ENCODE data around the gene MEGF11.
"Not testable (repeated sequence)": the region's sequence is repeated elsewhere in the genome, so short reads cannot be mapped to it uniquely, and the experiment has no call there.

The MEGF11 gene

DNA sequence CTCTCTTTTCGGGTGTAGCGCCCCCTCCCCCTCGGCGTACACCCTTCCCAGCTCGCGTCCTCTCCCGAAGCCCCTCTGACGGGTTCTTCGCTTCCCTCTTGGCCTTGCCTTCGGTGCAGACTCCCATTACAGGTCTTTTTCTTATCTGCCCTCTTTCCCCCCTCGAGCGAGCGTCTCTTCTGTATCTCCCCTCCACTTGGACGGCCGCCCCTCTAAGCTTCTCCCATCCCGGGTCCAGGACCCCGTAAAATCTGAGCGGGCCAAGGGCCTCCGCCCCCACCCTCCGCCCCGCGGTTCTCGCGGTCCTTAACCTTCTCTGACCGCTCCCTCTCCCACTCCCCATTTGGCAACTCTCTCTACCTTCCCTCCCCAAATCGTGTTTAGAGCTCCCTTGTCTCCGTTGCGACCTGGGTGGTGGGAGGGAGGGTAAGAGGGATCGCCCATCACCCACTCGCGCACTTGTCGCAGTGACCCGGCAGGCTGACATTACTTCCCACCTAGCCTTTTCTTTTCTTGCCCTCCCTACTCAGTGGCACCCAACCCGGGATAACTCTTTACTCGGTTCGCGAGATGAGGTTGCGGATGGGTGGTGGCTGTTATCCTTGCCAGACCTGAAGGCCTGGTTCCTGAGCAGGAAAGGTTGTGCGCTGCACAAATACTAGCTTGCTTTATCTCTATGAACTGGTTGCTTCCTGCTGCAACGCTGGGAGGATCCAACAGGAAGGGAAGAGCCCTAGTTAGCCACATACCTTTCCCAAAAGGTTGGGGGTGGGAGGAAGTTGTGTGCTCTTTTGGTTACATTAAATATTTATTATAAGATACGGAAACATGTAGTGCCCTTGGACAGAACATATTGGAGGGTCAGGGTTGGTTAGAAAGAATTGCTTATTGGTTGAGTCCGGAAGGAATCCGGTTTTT, 383.3 kb downstream of the MEGF11 start:
- Histone ChIP-seq H3K4me1 (ENCODE audit: control insufficient read depth in 1 of 2, insufficient read depth in 2 of 2, low read length in 2 of 2) (peaks cover 6 to 9% of the 10 kb centered on the region in 2 donors), H3K9ac (ENCODE audit: low read depth in 1 of 2, low read length in 2 of 2) (peak overlapping the region; percentile 99 to 100), H3K27me3 (ENCODE audit: control insufficient read depth in 1 of 2, insufficient read depth in 2 of 2, low read length in 2 of 2) (no peaks in the 10 kb centered on the region), H3K4me3 (ENCODE audit: low read depth in 1 of 2, low read length in 2 of 2) (peak overlapping the region; percentile 99 to 100), H3K36me3 (ENCODE audit: control insufficient read depth in 1 of 2, insufficient read depth in 2 of 2, low read length in 2 of 2) (peaks cover 0 to 7% of the 10 kb centered on the region in 2 donors), H3K27ac (ENCODE audit: low read depth, low read length) (peak overlapping the region; percentile 96), H3K9me3 (ENCODE audit: control insufficient read depth in 1 of 2, low read length in 2 of 2) (no peaks in the 10 kb centered on the region)

GRCh38 chr15:65869126-65869953, 384.2 kb downstream of the MEGF11 start, which contains the start of gene RAB11A:
RAB11A (plus strand) TSS chr15:65869491; CDS start chr15:65869586, 95 bp downstream.
- H3K9me3 ChIP-seq (ENCODE audit: control insufficient read depth in 1 of 2, low read length in 2 of 2) = no peaks in the 10 kb centered on the region
- H3K27me3 ChIP-seq (ENCODE audit: control insufficient read depth in 1 of 2, insufficient read depth in 2 of 2, low read length in 2 of 2) = no peaks in the 10 kb centered on the region
- H3K9ac ChIP-seq (ENCODE audit: low read depth in 1 of 2, low read length in 2 of 2) = peak within 1 kb of the TSS; percentile 99 to 100
- H3K4me3 ChIP-seq (ENCODE audit: low read depth in 1 of 2, low read length in 2 of 2) = peak within 1 kb of the TSS; percentile 99 to 100
- peaks cover 6 to 9% of the 10 kb centered on the region in 2 donors for H3K4me1 ChIP-seq (ENCODE audit: control insufficient read depth in 1 of 2, insufficient read depth in 2 of 2, low read length in 2 of 2)
- peak within 1 kb of the TSS; percentile 96 for H3K27ac ChIP-seq (ENCODE audit: low read depth, low read length)
- no peaks in the 10 kb centered on the region for H3K36me3 ChIP-seq (ENCODE audit: control insufficient read depth in 1 of 2, insufficient read depth in 2 of 2, low read length in 2 of 2)

DNA sequence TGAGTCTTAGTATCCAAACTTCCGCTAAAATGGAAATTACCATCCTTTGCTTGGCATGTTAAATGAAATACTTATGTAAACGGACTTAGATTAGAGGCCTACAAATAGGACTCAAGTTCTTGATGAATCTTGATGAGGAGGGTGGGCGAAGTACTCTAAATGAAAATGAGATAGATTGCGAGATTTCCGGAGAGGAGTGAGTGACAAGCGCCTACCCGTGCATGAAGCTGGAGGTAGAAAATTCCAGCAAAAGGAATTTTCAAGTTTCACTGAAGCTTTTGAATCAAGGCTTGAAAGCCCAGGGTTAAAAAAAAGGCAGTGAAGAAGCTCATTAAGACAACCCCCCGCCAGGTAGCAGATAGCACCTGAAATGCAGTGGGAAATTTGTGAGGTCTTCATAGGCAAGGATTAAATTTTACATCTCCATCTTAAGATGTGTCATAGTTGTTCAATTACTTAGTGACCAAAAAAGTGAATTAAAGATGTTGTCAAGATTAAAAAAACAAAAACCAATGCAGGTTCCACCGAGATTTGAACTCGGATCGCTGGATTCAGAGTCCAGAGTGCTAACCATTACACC, 384.9 kb downstream of the MEGF11 start:
- Histone ChIP-seq H3K4me3 (ENCODE audit: low read depth in 1 of 2, low read length in 2 of 2) (peak overlapping the region; percentile 99 to 100), H3K4me1 (ENCODE audit: control insufficient read depth in 1 of 2, insufficient read depth in 2 of 2, low read length in 2 of 2) (peaks cover 6 to 9% of the 10 kb centered on the region in 2 donors), H3K9me3 (ENCODE audit: control insufficient read depth in 1 of 2, low read length in 2 of 2) (no peaks in the 10 kb centered on the region), H3K27ac (ENCODE audit: low read depth, low read length) (no peak overlapping the region), H3K9ac (ENCODE audit: low read depth in 1 of 2, low read length in 2 of 2) (peak overlapping the region; percentile 99 to 100), H3K27me3 (ENCODE audit: control insufficient read depth in 1 of 2, insufficient read depth in 2 of 2, low read length in 2 of 2) (no peaks in the 10 kb centered on the region), H3K36me3 (ENCODE audit: control insufficient read depth in 1 of 2, insufficient read depth in 2 of 2, low read length in 2 of 2) (no peaks in the 10 kb centered on the region)

GRCh38 chr15:65867933-65868332, 385.6 kb downstream of the MEGF11 start:
- H3K4me3 ChIP-seq (ENCODE audit: low read depth in 1 of 2, low read length in 2 of 2); H3K27ac ChIP-seq (ENCODE audit: low read depth, low read length); H3K27me3 ChIP-seq (ENCODE audit: control insufficient read depth in 1 of 2, insufficient read depth in 2 of 2, low read length in 2 of 2); H3K4me1 ChIP-seq (ENCODE audit: control insufficient read depth in 1 of 2, insufficient read depth in 2 of 2, low read length in 2 of 2); H3K36me3 ChIP-seq (ENCODE audit: control insufficient read depth in 1 of 2, insufficient read depth in 2 of 2, low read length in 2 of 2); H3K9me3 ChIP-seq (ENCODE audit: control insufficient read depth in 1 of 2, low read length in 2 of 2); H3K9ac ChIP-seq (ENCODE audit: low read depth in 1 of 2, low read length in 2 of 2): not testable (repeated sequence)

- H3K9ac ChIP-seq (ENCODE audit: low read depth in 1 of 2, low read length in 2 of 2) = no peak overlapping the region
- peaks cover 6 to 9% of the 10 kb centered on the region in 2 donors for H3K4me1 ChIP-seq (ENCODE audit: control insufficient read depth in 1 of 2, insufficient read depth in 2 of 2, low read length in 2 of 2)
- no peaks in the 10 kb centered on the region for H3K9me3 ChIP-seq (ENCODE audit: control insufficient read depth in 1 of 2, low read length in 2 of 2)
- no peaks in the 10 kb centered on the region for H3K36me3 ChIP-seq (ENCODE audit: control insufficient read depth in 1 of 2, insufficient read depth in 2 of 2, low read length in 2 of 2)
- H3K4me3 ChIP-seq (ENCODE audit: low read depth in 1 of 2, low read length in 2 of 2) = no peak overlapping the region
- no peaks in the 10 kb centered on the region for H3K27me3 ChIP-seq (ENCODE audit: control insufficient read depth in 1 of 2, insufficient read depth in 2 of 2, low read length in 2 of 2)
- H3K27ac ChIP-seq (ENCODE audit: low read depth, low read length) = no peak overlapping the region
Observed at GRCh38 chr15:65867244-65867643, 386.3 kb downstream of the MEGF11 start.

- no peak overlapping the region for H3K27ac ChIP-seq (ENCODE audit: low read depth, low read length)
- no peaks in the 10 kb centered on the region for H3K36me3 ChIP-seq (ENCODE audit: control insufficient read depth in 1 of 2, insufficient read depth in 2 of 2, low read length in 2 of 2)
Observed at GRCh38 chr15:65863106-65863505, 390.4 kb downstream of the MEGF11 start.

GRCh38 chr15:65862682-65863081, 390.9 kb downstream of the MEGF11 start:
- Histone ChIP-seq H3K27me3 (ENCODE audit: control insufficient read depth in 1 of 2, insufficient read depth in 2 of 2, low read length in 2 of 2) (no peaks in the 10 kb centered on the region), H3K36me3 (ENCODE audit: control insufficient read depth in 1 of 2, insufficient read depth in 2 of 2, low read length in 2 of 2) (no peaks in the 10 kb centered on the region), H3K9me3 (ENCODE audit: control insufficient read depth in 1 of 2, low read length in 2 of 2) (no peaks in the 10 kb centered on the region), H3K9ac (ENCODE audit: low read depth in 1 of 2, low read length in 2 of 2) (no peak overlapping the region), H3K4me1 (ENCODE audit: control insufficient read depth in 1 of 2, insufficient read depth in 2 of 2, low read length in 2 of 2) (no peaks in the 10 kb centered on the region), H3K4me3 (ENCODE audit: low read depth in 1 of 2, low read length in 2 of 2) (no peak overlapping the region), H3K27ac (ENCODE audit: low read depth, low read length) (no peak overlapping the region)

More at GRCh38 chr15:65863106-65863505, 390.4 kb downstream of the MEGF11 start:
- no peaks in the 10 kb centered on the region for H3K9me3 ChIP-seq (ENCODE audit: control insufficient read depth in 1 of 2, low read length in 2 of 2)
- H3K4me3 ChIP-seq (ENCODE audit: low read depth in 1 of 2, low read length in 2 of 2) = no peak overlapping the region
- no peaks in the 10 kb centered on the region for H3K27me3 ChIP-seq (ENCODE audit: control insufficient read depth in 1 of 2, insufficient read depth in 2 of 2, low read length in 2 of 2)
- H3K9ac ChIP-seq (ENCODE audit: low read depth in 1 of 2, low read length in 2 of 2) = no peak overlapping the region
- no peaks in the 10 kb centered on the region for H3K4me1 ChIP-seq (ENCODE audit: control insufficient read depth in 1 of 2, insufficient read depth in 2 of 2, low read length in 2 of 2)

DNA sequence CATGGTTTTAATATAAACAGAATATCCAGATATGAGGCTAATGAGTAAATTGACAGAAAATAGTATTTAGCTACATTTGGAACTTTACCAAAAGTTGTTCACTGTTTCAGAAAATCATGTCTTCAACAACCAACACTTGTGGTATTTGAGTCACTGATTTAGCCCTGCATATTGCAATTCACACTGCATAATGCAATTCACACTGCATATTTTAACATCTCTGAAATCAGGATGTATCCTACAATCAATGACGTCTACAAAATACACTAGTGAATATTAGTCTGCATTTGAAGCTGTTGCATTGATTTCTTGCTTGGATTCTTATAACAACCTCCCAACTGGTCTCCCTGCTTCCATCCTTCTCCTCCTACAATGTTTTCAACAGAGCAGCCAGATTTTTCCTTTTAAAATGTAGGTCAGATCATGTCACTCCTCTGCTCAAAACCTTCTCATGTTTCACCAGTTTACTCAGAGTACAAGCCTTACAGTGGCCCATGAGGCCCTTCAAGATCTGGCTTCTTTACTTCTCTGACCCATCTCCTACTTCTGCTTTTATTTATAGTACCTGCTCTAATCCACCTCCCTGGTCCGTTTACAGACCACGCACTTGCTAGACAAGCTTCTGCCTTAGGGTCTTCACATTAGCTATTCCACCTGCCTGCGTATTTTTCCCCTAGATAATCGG, 395.7 kb downstream of the MEGF11 start:
- Histone ChIP-seq H3K27me3 (ENCODE audit: control insufficient read depth in 1 of 2, insufficient read depth in 2 of 2, low read length in 2 of 2) (no peaks in the 10 kb centered on the region), H3K27ac (ENCODE audit: low read depth, low read length) (no peak overlapping the region), H3K36me3 (ENCODE audit: control insufficient read depth in 1 of 2, insufficient read depth in 2 of 2, low read length in 2 of 2) (no peaks in the 10 kb centered on the region)

DNA sequence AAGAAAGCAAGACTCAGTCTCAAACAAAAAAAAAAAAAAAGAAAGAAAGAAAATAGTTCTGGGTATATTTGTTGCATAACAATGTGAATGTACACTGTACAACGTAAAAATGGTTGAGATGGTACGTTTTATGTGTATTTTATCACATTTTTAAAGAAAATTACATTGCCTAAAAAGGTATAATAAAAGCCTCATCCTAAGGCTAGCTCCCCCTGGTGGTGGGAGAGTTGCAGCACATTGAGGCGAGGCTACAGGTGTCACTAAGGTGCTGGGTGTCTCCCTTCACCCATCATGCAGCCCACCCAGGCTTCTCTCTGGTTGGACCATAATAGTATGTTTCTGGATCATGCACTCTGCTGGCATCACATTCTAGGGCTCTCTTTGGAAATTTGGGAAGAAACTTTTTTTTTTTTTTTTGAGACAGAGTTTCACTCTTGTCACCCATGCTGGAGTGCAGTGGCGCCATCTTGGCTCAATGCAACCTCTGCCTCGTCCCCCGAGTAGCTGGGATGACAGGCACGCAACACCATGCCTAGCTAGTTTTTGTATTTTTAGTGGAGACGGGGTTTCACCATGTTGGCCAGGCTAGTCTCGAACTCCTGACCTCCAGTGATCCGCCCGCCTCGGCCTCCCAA, 396.6 kb downstream of the MEGF11 start:
- Histone ChIP-seq H3K9ac (ENCODE audit: low read depth in 1 of 2, low read length in 2 of 2) (no peak overlapping the region), H3K4me1 (ENCODE audit: control insufficient read depth in 1 of 2, insufficient read depth in 2 of 2, low read length in 2 of 2) (no peaks in the 10 kb centered on the region), H3K27ac (ENCODE audit: low read depth, low read length) (no peak overlapping the region), H3K4me3 (ENCODE audit: low read depth in 1 of 2, low read length in 2 of 2) (no peak overlapping the region), H3K27me3 (ENCODE audit: control insufficient read depth in 1 of 2, insufficient read depth in 2 of 2, low read length in 2 of 2) (no peaks in the 10 kb centered on the region), H3K36me3 (ENCODE audit: control insufficient read depth in 1 of 2, insufficient read depth in 2 of 2, low read length in 2 of 2) (no peaks in the 10 kb centered on the region), H3K9me3 (ENCODE audit: control insufficient read depth in 1 of 2, low read length in 2 of 2) (no peaks in the 10 kb centered on the region)

More for the DNA sequence above, 395.7 kb downstream of the MEGF11 start:
- Histone ChIP-seq H3K4me3 (ENCODE audit: low read depth in 1 of 2, low read length in 2 of 2) (no peak overlapping the region), H3K9me3 (ENCODE audit: control insufficient read depth in 1 of 2, low read length in 2 of 2) (no peaks in the 10 kb centered on the region), H3K9ac (ENCODE audit: low read depth in 1 of 2, low read length in 2 of 2) (no peak overlapping the region), H3K4me1 (ENCODE audit: control insufficient read depth in 1 of 2, insufficient read depth in 2 of 2, low read length in 2 of 2) (no peaks in the 10 kb centered on the region)
